ENCODE results near the gene PHYH. TPM values are rescaled to one million over a fixed set of nuclear protein-coding genes. Genes with fewer than 3 reads are reported as not detected.

Gene PHYH
- total and polyA plus RNA-seq, 11 donors = 58.1 to 181 (median 147) TPM

- no peaks in the 10 kb centered on the region for H3K4me1 ChIP-seq
- WGBS, 4 donors = 40 to 47% (median 47%) methylated on average over 10 of the region's 10 CpGs
- H3K27ac ChIP-seq = no peak within 1 kb of the TSS
- H3K36me3 ChIP-seq = no peaks in the 10 kb centered on the region
- no peaks in the 10 kb centered on the region for H3K9me3 ChIP-seq
- TF ChIP-seq POLR2A (IDR thresholded peaks at IDR 0.05) = no peak
- TF ChIP-seq, protein P1, sequence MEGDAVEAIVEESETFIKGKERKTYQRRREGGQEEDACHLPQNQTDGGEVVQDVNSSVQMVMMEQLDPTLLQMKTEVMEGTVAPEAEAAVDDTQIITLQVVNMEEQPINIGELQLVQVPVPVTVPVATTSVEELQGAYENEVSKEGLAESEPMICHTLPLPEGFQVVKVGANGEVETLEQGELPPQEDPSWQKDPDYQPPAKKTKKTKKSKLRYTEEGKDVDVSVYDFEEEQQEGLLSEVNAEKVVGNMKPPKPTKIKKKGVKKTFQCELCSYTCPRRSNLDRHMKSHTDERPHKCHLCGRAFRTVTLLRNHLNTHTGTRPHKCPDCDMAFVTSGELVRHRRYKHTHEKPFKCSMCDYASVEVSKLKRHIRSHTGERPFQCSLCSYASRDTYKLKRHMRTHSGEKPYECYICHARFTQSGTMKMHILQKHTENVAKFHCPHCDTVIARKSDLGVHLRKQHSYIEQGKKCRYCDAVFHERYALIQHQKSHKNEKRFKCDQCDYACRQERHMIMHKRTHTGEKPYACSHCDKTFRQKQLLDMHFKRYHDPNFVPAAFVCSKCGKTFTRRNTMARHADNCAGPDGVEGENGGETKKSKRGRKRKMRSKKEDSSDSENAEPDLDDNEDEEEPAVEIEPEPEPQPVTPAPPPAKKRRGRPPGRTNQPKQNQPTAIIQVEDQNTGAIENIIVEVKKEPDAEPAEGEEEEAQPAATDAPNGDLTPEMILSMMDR (IDR thresholded peaks at IDR 0.05) = no peak
- intact Hi-C loops (cut with DNase I) = no loop called here
- ATAC-seq (no peak), DNase-seq (no peak)
- H3K4me3 ChIP-seq = no peak within 1 kb of the TSS
- peaks cover 0 to 14% (median 5%) of the 10 kb centered on the region in 9 donors for H3K27me3 ChIP-seq
Measured at GRCh38 chr10:13234172-13234571, 65.7 kb downstream of the PHYH start, which contains the start of gene UCMA. Gene UCMA, minus strand, starts transcription at chr10:13234374. Its CDS starts 116 bp downstream, at chr10:13234258.

GRCh38 chr10:13233358-13233757 is 66.5 kb downstream of the PHYH start:
- Histone ChIP-seq H3K36me3 (no peaks in the 10 kb centered on the region), H3K27me3 (peaks cover 0 to 14% (median 5%) of the 10 kb centered on the region in 9 donors), H3K9me3 (no peaks in the 10 kb centered on the region), H3K4me1 (no peaks in the 10 kb centered on the region), H3K4me3 (no peak overlapping the region), H3K27ac (no peak overlapping the region)
- TF ChIP-seq POLR2A (IDR thresholded peaks at IDR 0.05) = no peak
- TF ChIP-seq, protein P1 (IDR thresholded peaks at IDR 0.05) = no peak
- WGBS, 4 donors = 50 to 59% (median 53%) methylated on average over 11 to 14 of the region's 14 CpGs
- intact Hi-C loops (cut with DNase I) = no loop called here
- no peak for DNase-seq
- ATAC-seq = no peak

DNA sequence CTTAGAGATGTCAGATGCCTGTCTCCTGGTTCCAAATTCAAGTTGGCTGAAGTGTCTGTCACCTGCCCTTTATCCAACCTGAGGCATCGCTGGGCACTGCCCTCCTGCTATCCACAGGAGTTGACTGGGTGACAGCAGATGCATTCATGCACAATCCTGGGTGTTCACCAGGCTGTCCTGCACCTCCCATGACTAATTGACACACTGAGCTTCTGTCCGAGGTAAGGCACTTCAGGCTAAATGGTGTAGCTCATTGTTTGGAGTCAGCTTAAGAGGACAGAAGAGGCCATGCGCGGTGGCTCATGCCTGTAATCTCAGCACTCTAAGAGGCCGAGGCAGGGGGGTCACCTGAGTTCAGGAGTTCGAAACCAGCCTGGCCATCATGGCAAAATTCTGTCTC is 68.1 kb downstream of the PHYH start:
- Histone ChIP-seq H3K9me3 (no peaks in the 10 kb centered on the region), H3K4me3 (no peak overlapping the region), H3K27ac (no peak overlapping the region), H3K36me3 (no peaks in the 10 kb centered on the region), H3K27me3 (peaks cover 0 to 14% (median 5%) of the 10 kb centered on the region in 9 donors), H3K4me1 (no peaks in the 10 kb centered on the region)
- intact Hi-C loops (cut with DNase I) = no loop called here
- DNase-seq (no peak), ATAC-seq (no peak)
- 78 to 85% (median 80%) methylated on average over 6 of the region's 6 CpGs for WGBS, 4 donors
- TF ChIP-seq, protein P1 (IDR thresholded peaks at IDR 0.05) = no peak
- TF ChIP-seq POLR2A (IDR thresholded peaks at IDR 0.05) = no peak

- WGBS, 4 donors = 54 to 62% (median 58%) methylated on average over 9 of the region's 9 CpGs
- intact Hi-C loops (cut with DNase I) = no loop called here
- Histone ChIP-seq H3K27me3 (peaks cover 0 to 14% (median 5%) of the 10 kb centered on the region in 9 donors), H3K9me3 (no peaks in the 10 kb centered on the region), H3K4me1 (no peaks in the 10 kb centered on the region), H3K36me3 (no peaks in the 10 kb centered on the region), H3K27ac (no peak overlapping the region), H3K4me3 (no peak overlapping the region)
- DNase-seq (no peak), ATAC-seq (no peak)
- TF ChIP-seq, protein P1 (IDR thresholded peaks at IDR 0.05) = no peak
- no peak for TF ChIP-seq POLR2A (IDR thresholded peaks at IDR 0.05)
Measured at GRCh38 chr10:13231190-13231589, 68.7 kb downstream of the PHYH start.

Other genes starting within 250 kb of the PHYH start
- 100 to 1,000 TPM in 8 of 9 donors, 10 to 100 TPM in 1; 89.4 to 191 (median 140) TPM for gene OPTN, start 199.9 kb downstream of the PHYH start, total RNA-seq
- gene OPTN, start 199.9 kb downstream of the PHYH start, polyA plus RNA-seq = 10 to 100 TPM; 88.2 to 89.9 TPM
- 1 to 10 TPM in 1 of 9 donors, under 1 TPM in 5, not detected in 3; 0.16 to 4.2 (median 0.36) TPM for gene MCM10, start 138.5 kb downstream of the PHYH start, total RNA-seq
- under 1 TPM; 0.11 to 0.15 TPM for gene MCM10, start 138.5 kb downstream of the PHYH start, polyA plus RNA-seq
- gene UCMA, start 65.7 kb downstream of the PHYH start, total RNA-seq = under 1 TPM in 1 of 9 donors, not detected in 8; 0.38 TPM
- not detected for gene UCMA, start 65.7 kb downstream of the PHYH start, polyA plus RNA-seq
- gene SEPHS1, start 48.2 kb upstream of the PHYH start, total RNA-seq = 10 to 100 TPM; 27.5 to 36.7 (median 31.1) TPM
- gene SEPHS1, start 48.2 kb upstream of the PHYH start, polyA plus RNA-seq = 10 to 100 TPM; 14.6 to 32.8 TPM
- gene BEND7, start 228.9 kb upstream of the PHYH start, total RNA-seq = 10 to 100 TPM in 8 of 9 donors, 1 to 10 TPM in 1; 9.5 to 30.5 (median 13.0) TPM
- 1 to 10 TPM; 5.5 to 9.2 TPM for gene BEND7, start 228.9 kb upstream of the PHYH start, polyA plus RNA-seq

Measured in heart left ventricle (tissue), 16 donors.